Aorta (tissue), 5 donors: ENCODE data around the gene KRTAP1-4. TPM values are rescaled to one million over a fixed set of nuclear protein-coding genes. Genes with fewer than 3 reads are reported as not detected.

Experiments
- ATAC-seq: fragments of 200-7000 bp; cut with Tn5 transposase; one replicate; pipeline ENCODE4 v1.9.1; 2022; ENCODE audit warnings: moderate library complexity; ENCODE audit not compliant: low FRiP score
- DNase-seq, 2 donors: peaks; one replicate each; pipeline ENCODE4 v3.0.0-alpha.2; 2020
- H3K27ac ChIP-seq, 2 donors: one replicate each; pipeline ENCODE4 v1.5.1; 2013; ENCODE audit warnings: low read length in 2 of 2, mild to moderate bottlenecking in 2 of 2, moderate library complexity in 2 of 2, control low read depth in 1 of 2, inconsistent platforms in 1 of 2, low read depth in 1 of 2
- H3K27me3 ChIP-seq, 2 donors: one replicate each; pipeline ENCODE4 v1.6.1; 2013; ENCODE audit warnings: control low read depth in 1 of 2, low read length in 1 of 2, mild to moderate bottlenecking in 1 of 2, moderate library complexity in 1 of 2; ENCODE audit not compliant: insufficient read depth in 2 of 2, control insufficient read depth in 1 of 2
- H3K36me3 ChIP-seq, 2 donors: one replicate each; pipeline ENCODE4 v1.6.1; 2013; ENCODE audit warnings: control low read depth in 1 of 2, low read length in 1 of 2, mild to moderate bottlenecking in 1 of 2; ENCODE audit not compliant: insufficient read depth in 2 of 2, control insufficient read depth in 1 of 2
- H3K4me1 ChIP-seq, 2 donors: one replicate each; pipeline ENCODE4 v1.6.1; 2013; ENCODE audit warnings: low read length in 2 of 2, control low read depth in 1 of 2, mild to moderate bottlenecking in 1 of 2, moderate library complexity in 1 of 2; ENCODE audit not compliant: insufficient read depth in 2 of 2, control insufficient read depth in 1 of 2
- H3K4me3 ChIP-seq, 2 donors: one replicate each; pipeline ENCODE4 v1.5.1; 2013; ENCODE audit warnings: low read length in 2 of 2, control low read depth in 1 of 2, mild to moderate bottlenecking in 1 of 2
- H3K9me3 ChIP-seq: one replicate; pipeline ENCODE4 v1.6.1; 2013; ENCODE audit warnings: mild to moderate bottlenecking, low read length; ENCODE audit not compliant: control insufficient read depth
- WGBS, 2 donors: extraction: QIAGEN DNeasy Blood & Tissue Kit; methylation state at CpG; one replicate each; pipeline ENCODE4 v1.1.7; 2013; 5-methylcytosine and 5-hydroxymethylcytosine counted together
- intact Hi-C, 2 donors: fragments of 100-400 bp; cut with DNase I; formaldehyde crosslinking; loops; one replicate each; pipeline versions ENCODE4 v1.14.2 to v1.15.0; 2022
- polyA plus RNA-seq, 2 donors: library from polyadenylated mRNA; stranded (reverse); fragments of 200-250 nt; gene quantifications; one replicate each; pipeline ENCODE4 v1.2.3, GENCODE V29; 2013
- total RNA-seq, 2 donors: library from RNA; stranded (reverse); fragmentation: NEBNext Ultra II Directional; extraction: Animal tissue kit (Norgen Biotek cat#: 25700); gene quantifications; one replicate each; pipeline ENCODE4 v1.2.1, GENCODE V29; 2021
- donor health status: healthy with polysubstance abuse.
- donor health status: Bipolar disorder and iron deficiency.
- donor health status: DM: no; HTN: no; CAD: no.
- donor health status: DM: no; HTN: no; CAD: no.
- donor health status: DM: yes; HTN: yes; CAD: no.

KRTAP1-4 gene
- total and polyA plus RNA-seq, 4 donors, result not detected

GRCh38 chr17:41013606-41014005 lies 16.4 kb downstream of the KRTAP1-4 start:
- ATAC-seq, result no peak
- no peak for DNase-seq
- H3K36me3 ChIP-seq, result no peaks in the 10 kb centered on the region
- H3K4me1 ChIP-seq, result no peaks in the 10 kb centered on the region
- intact Hi-C loops, result no loop called here
- H3K9me3 ChIP-seq, result peaks cover 2% of the 10 kb centered on the region
- 4 to 5% methylated on average over 1 of the region's 1 CpG for WGBS, 2 donors
- no peaks in the 10 kb centered on the region for H3K27me3 ChIP-seq
- no peak overlapping the region for H3K4me3 ChIP-seq
- no peak overlapping the region for H3K27ac ChIP-seq

- H3K27ac ChIP-seq, result no peak overlapping the region
Measured at GRCh38 chr17:41013181-41013580, 16.8 kb downstream of the KRTAP1-4 start.

GRCh38 chr17:41012326-41013120 lies 17.5 kb downstream of the KRTAP1-4 start:
- Histone ChIP-seq H3K4me1 (no peaks in the 10 kb centered on the region), H3K27me3 (no peaks in the 10 kb centered on the region), H3K27ac (no peak overlapping the region), H3K36me3 (no peaks in the 10 kb centered on the region), H3K4me3 (no peak overlapping the region), H3K9me3 (no peaks in the 10 kb centered on the region)
- intact Hi-C loops, result no loop called here
- no peak for ATAC-seq
- no peak for DNase-seq
- WGBS, 2 donors, result 70% methylated on average over 6 of the region's 6 CpGs

More at GRCh38 chr17:41013181-41013580, 16.8 kb downstream of the KRTAP1-4 start:
- intact Hi-C loops, result no loop called here
- DNase-seq, result no peak
- Histone ChIP-seq H3K9me3 (no peaks in the 10 kb centered on the region), H3K4me3 (no peak overlapping the region), H3K4me1 (no peaks in the 10 kb centered on the region), H3K36me3 (no peaks in the 10 kb centered on the region), H3K27me3 (no peaks in the 10 kb centered on the region)
- no peak for ATAC-seq
- 69 to 78% methylated on average over 3 of the region's 3 CpGs for WGBS, 2 donors

GRCh38 chr17:41010441-41010840 lies 19.6 kb downstream of the KRTAP1-4 start:
- Histone ChIP-seq H3K4me3 (no peak overlapping the region), H3K27me3 (no peaks in the 10 kb centered on the region), H3K36me3 (no peaks in the 10 kb centered on the region), H3K4me1 (no peaks in the 10 kb centered on the region), H3K9me3 (no peaks in the 10 kb centered on the region), H3K27ac (no peak overlapping the region)
- intact Hi-C loops, result no loop called here
- DNase-seq, result no peak
- no peak for ATAC-seq

GRCh38 chr17:41009936-41010335 lies 20.1 kb downstream of the KRTAP1-4 start:
- H3K9me3 ChIP-seq, result no peaks in the 10 kb centered on the region
- no peaks in the 10 kb centered on the region for H3K27me3 ChIP-seq
- no peak overlapping the region for H3K27ac ChIP-seq
- no peak for DNase-seq
- no peaks in the 10 kb centered on the region for H3K4me1 ChIP-seq
- no peak for ATAC-seq
- no peak overlapping the region for H3K4me3 ChIP-seq
- 79 to 85% methylated on average over 1 of the region's 1 CpG for WGBS, 2 donors
- no peaks in the 10 kb centered on the region for H3K36me3 ChIP-seq
- intact Hi-C loops, result no loop called here

GRCh38 chr17:41009301-41009760 lies 20.7 kb downstream of the KRTAP1-4 start:
- Histone ChIP-seq H3K27ac (no peak overlapping the region), H3K27me3 (no peaks in the 10 kb centered on the region), H3K4me1 (no peaks in the 10 kb centered on the region), H3K4me3 (no peak overlapping the region), H3K36me3 (no peaks in the 10 kb centered on the region), H3K9me3 (no peaks in the 10 kb centered on the region)
- WGBS, 2 donors, result 40 to 46% methylated on average over 4 of the region's 4 CpGs
- no peak for DNase-seq
- ATAC-seq, result no peak
- intact Hi-C loops, result no loop called here

GRCh38 chr17:41008811-41009210 lies 21.2 kb downstream of the KRTAP1-4 start, which contains the start of gene KRTAP3-1:
Gene KRTAP3-1 (minus strand): TSS chr17:41009128. CDS start chr17:41009074, 54 bp downstream.
- no peak for DNase-seq
- H3K4me3 ChIP-seq, result no peak within 1 kb of the TSS
- intact Hi-C loops, result no loop called here
- no peaks in the 10 kb centered on the region for H3K36me3 ChIP-seq
- no peaks in the 10 kb centered on the region for H3K27me3 ChIP-seq
- ATAC-seq, result no peak
- no peaks in the 10 kb centered on the region for H3K9me3 ChIP-seq
- H3K4me1 ChIP-seq, result no peaks in the 10 kb centered on the region
- WGBS, 2 donors, result 79 to 83% methylated on average over 8 of the region's 8 CpGs
- H3K27ac ChIP-seq, result no peak within 1 kb of the TSS

GRCh38 chr17:41004397-41004796 lies 25.6 kb downstream of the KRTAP1-4 start:
- Histone ChIP-seq H3K4me3 (no peak overlapping the region), H3K36me3 (no peaks in the 10 kb centered on the region), H3K27ac (no peak overlapping the region), H3K4me1 (no peaks in the 10 kb centered on the region), H3K9me3 (no peaks in the 10 kb centered on the region), H3K27me3 (no peaks in the 10 kb centered on the region)
- intact Hi-C loops, result no loop called here
- DNase-seq (no peak), ATAC-seq (no peak)
- 82 to 89% methylated on average over 3 of the region's 3 CpGs for WGBS, 2 donors

- intact Hi-C loops, result no loop called here
- no peaks in the 10 kb centered on the region for H3K9me3 ChIP-seq
- no peaks in the 10 kb centered on the region for H3K36me3 ChIP-seq
- ATAC-seq, result no peak
- no peak overlapping the region for H3K27ac ChIP-seq
- H3K4me1 ChIP-seq, result no peaks in the 10 kb centered on the region
- 46 to 50% methylated on average over 4 of the region's 4 CpGs for WGBS, 2 donors
- no peaks in the 10 kb centered on the region for H3K27me3 ChIP-seq
- no peak for DNase-seq
- no peak overlapping the region for H3K4me3 ChIP-seq
Measured at GRCh38 chr17:41003926-41004325, 26.1 kb downstream of the KRTAP1-4 start.
